ENCODE results near the gene ALX1. TPM values are rescaled to one million over a fixed set of nuclear protein-coding genes. Genes with fewer than 3 reads are reported as not detected.

The ALX1 gene
- total RNA-seq, 4 donors from 2014 or later, result not detected

- Histone ChIP-seq H3K36me3 (no peaks in the 10 kb centered on the region), H3K27me3 (no peaks in the 10 kb centered on the region), H3K4me1 (no peaks in the 10 kb centered on the region), H3K27ac (no peak overlapping the region), H3K9me3 (no peaks in the 10 kb centered on the region), H3K4me3 (no peak overlapping the region)
- ATAC-seq, result no peak
- TF ChIP-seq POLR2A (IDR thresholded peaks at IDR 0.05), result no peak
- 77 to 94% methylated on average over 2 of the region's 2 CpGs for WGBS, 2 donors (ENCODE audit: low coverage in 1 of 2)
Observed at GRCh38 chr12:85260447-85260846, 19.6 kb upstream of the ALX1 start.

- H3K27me3 ChIP-seq, result no peaks in the 10 kb centered on the region
- H3K36me3 ChIP-seq, result no peaks in the 10 kb centered on the region
- no peak for ATAC-seq
- 51 to 74% methylated on average over 3 of the region's 3 CpGs for WGBS, 2 donors (ENCODE audit: low coverage in 1 of 2)
- H3K9me3 ChIP-seq, result no peaks in the 10 kb centered on the region
- H3K27ac ChIP-seq, result no peak overlapping the region
- H3K4me1 ChIP-seq, result no peaks in the 10 kb centered on the region
- no peak for TF ChIP-seq POLR2A (IDR thresholded peaks at IDR 0.05)
- TF ChIP-seq, protein P1, sequence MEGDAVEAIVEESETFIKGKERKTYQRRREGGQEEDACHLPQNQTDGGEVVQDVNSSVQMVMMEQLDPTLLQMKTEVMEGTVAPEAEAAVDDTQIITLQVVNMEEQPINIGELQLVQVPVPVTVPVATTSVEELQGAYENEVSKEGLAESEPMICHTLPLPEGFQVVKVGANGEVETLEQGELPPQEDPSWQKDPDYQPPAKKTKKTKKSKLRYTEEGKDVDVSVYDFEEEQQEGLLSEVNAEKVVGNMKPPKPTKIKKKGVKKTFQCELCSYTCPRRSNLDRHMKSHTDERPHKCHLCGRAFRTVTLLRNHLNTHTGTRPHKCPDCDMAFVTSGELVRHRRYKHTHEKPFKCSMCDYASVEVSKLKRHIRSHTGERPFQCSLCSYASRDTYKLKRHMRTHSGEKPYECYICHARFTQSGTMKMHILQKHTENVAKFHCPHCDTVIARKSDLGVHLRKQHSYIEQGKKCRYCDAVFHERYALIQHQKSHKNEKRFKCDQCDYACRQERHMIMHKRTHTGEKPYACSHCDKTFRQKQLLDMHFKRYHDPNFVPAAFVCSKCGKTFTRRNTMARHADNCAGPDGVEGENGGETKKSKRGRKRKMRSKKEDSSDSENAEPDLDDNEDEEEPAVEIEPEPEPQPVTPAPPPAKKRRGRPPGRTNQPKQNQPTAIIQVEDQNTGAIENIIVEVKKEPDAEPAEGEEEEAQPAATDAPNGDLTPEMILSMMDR (IDR thresholded peaks at IDR 0.05), result no peak
- TF ChIP-seq EP300 (IDR thresholded peaks at IDR 0.05), result no peak
- TF ChIP-seq POLR2AphosphoS5 (IDR thresholded peaks at IDR 0.05), result no peak
- H3K4me3 ChIP-seq, result no peak overlapping the region
Observed at GRCh38 chr12:85260896-85261295, 19.1 kb upstream of the ALX1 start.

- no peak for ATAC-seq
- Histone ChIP-seq H3K36me3 (no peaks in the 10 kb centered on the region), H3K27me3 (peaks cover 6% of the 10 kb centered on the region), H3K4me1 (no peaks in the 10 kb centered on the region), H3K4me3 (no peak overlapping the region), H3K9me3 (no peaks in the 10 kb centered on the region), H3K27ac (no peak overlapping the region)
- no peak for TF ChIP-seq POLR2A (IDR thresholded peaks at IDR 0.05)
- TF ChIP-seq EP300 (IDR thresholded peaks at IDR 0.05), result no peak
- no peak for TF ChIP-seq POLR2AphosphoS5 (IDR thresholded peaks at IDR 0.05)
- 65 to 72% methylated on average over 3 to 4 of the region's 4 CpGs for WGBS, 2 donors (ENCODE audit: low coverage in 1 of 2)
Observed at GRCh38 chr12:85266356-85266755, 13.7 kb upstream of the ALX1 start.

- ATAC-seq, result no peak
- peaks cover 0 to 8% (median 0%) of the 10 kb centered on the region in 3 donors for H3K4me1 ChIP-seq
- WGBS, 2 donors (ENCODE audit: low coverage in 1 of 2), result 6 to 7% methylated on average over 20 to 22 of the region's 37 CpGs
- TF ChIP-seq, protein P1 (IDR thresholded peaks at IDR 0.05), result no peak
- TF ChIP-seq POLR2AphosphoS5 (IDR thresholded peaks at IDR 0.05), result no peak
- no peak for TF ChIP-seq EP300 (IDR thresholded peaks at IDR 0.05)
- no peak for TF ChIP-seq POLR2A (IDR thresholded peaks at IDR 0.05)
- H3K9me3 ChIP-seq, result peaks cover 0 to 11% (median 0%) of the 10 kb centered on the region in 3 donors
- H3K27ac ChIP-seq, result no peak overlapping the region
- no peak overlapping the region for H3K4me3 ChIP-seq
- no peaks in the 10 kb centered on the region for H3K36me3 ChIP-seq
- peaks cover 71% of the 10 kb centered on the region for H3K27me3 ChIP-seq
Observed at GRCh38 chr12:85273381-85274314, 6.4 kb upstream of the ALX1 start.

- WGBS, 2 donors (ENCODE audit: low coverage in 1 of 2), result 13 to 14% methylated on average over 8 of the region's 8 CpGs
- H3K27ac ChIP-seq, result no peak overlapping the region
Observed at GRCh38 chr12:85274315-85274651, 5.7 kb upstream of the ALX1 start.

More at GRCh38 chr12:85274315-85274651, 5.7 kb upstream of the ALX1 start:
- Histone ChIP-seq H3K27me3 (peaks cover 77% of the 10 kb centered on the region), H3K36me3 (no peaks in the 10 kb centered on the region), H3K9me3 (peaks cover 0 to 18% (median 0%) of the 10 kb centered on the region in 3 donors), H3K4me1 (peaks cover 0 to 10% (median 0%) of the 10 kb centered on the region in 3 donors), H3K4me3 (no peak overlapping the region)
- no peak for ATAC-seq
- TF ChIP-seq, protein P1 (IDR thresholded peaks at IDR 0.05), result no peak
- TF ChIP-seq EP300 (IDR thresholded peaks at IDR 0.05) (no peak), POLR2A (IDR thresholded peaks at IDR 0.05) (no peak), POLR2AphosphoS5 (IDR thresholded peaks at IDR 0.05) (no peak)

All from gastroesophageal sphincter (tissue), 4 donors.